Liver (tissue), 9 donors: Measurements from ENCODE around the gene PTPRN. TPM values are rescaled to one million over a fixed set of nuclear protein-coding genes. Genes with fewer than 3 reads are reported as not detected.
A peak's percentile ranks its signal among the peaks of the same experiment; 100 is the strongest.

Experiments
- DNase-seq: peaks from one replicate; pipeline ENCODE4 v3.0.0-alpha.2; 2017; ENCODE audit warnings: low spot score
- H3K27ac ChIP-seq, 2 donors: one replicate each; pipeline ENCODE4 v1.7.0; 2013; ENCODE audit warnings: inconsistent platforms in 2 of 2, low read length in 2 of 2, control low read depth in 1 of 2, low read depth in 1 of 2, mild to moderate bottlenecking in 1 of 2
- H3K27me3 ChIP-seq, 4 donors: one replicate each; pipeline versions ENCODE4 v1.6.1 to v1.7.0; 2013; ENCODE audit warnings: low read length in 3 of 4, inconsistent platforms in 1 of 4, mild to moderate bottlenecking in 1 of 4, moderate library complexity in 1 of 4; ENCODE audit not compliant: control insufficient read depth in 4 of 4, insufficient read depth in 4 of 4
- H3K36me3 ChIP-seq, 4 donors: one replicate each; pipeline versions ENCODE4 v1.6.1 to v1.7.0; 2013; ENCODE audit warnings: low read length in 3 of 4, mild to moderate bottlenecking in 3 of 4, low read depth in 1 of 4, moderate library complexity in 1 of 4; ENCODE audit not compliant: control insufficient read depth in 4 of 4, insufficient read depth in 3 of 4
- H3K4me1 ChIP-seq, 4 donors: one replicate each; pipeline versions ENCODE4 v1.6.1 to v1.7.0; 2013; ENCODE audit warnings: low read length in 3 of 4, mild to moderate bottlenecking in 3 of 4, moderate library complexity in 1 of 4; ENCODE audit not compliant: control insufficient read depth in 4 of 4, insufficient read depth in 4 of 4
- H3K4me3 ChIP-seq, 3 donors: one replicate each; pipeline versions ENCODE4 v1.6.1 to v1.7.0; 2013; ENCODE audit warnings: low read length in 3 of 3, control low read depth in 1 of 3, low read depth in 1 of 3, mild to moderate bottlenecking in 1 of 3
- H3K9ac ChIP-seq, 2 donors: one replicate each; pipeline ENCODE4 v1.7.0; 2013; ENCODE audit warnings: low read length in 2 of 2, mild to moderate bottlenecking in 2 of 2, moderate library complexity in 2 of 2, control low read depth in 1 of 2, low read depth in 1 of 2
- H3K9me3 ChIP-seq, 4 donors: one replicate each; pipeline versions ENCODE4 v1.6.1 to v1.7.0; 2013; ENCODE audit warnings: low read length in 3 of 4; ENCODE audit not compliant: control insufficient read depth in 4 of 4
- ATF3 ChIP-seq: IDR thresholded peaks from 2 replicates; pipeline ENCODE4 v1.6.1; 2016; ENCODE audit warnings: antibody characterized with exemption
- CTCF ChIP-seq: fragments of 150-350 bp; IDR thresholded peaks from 2 replicates; pipeline ENCODE4 v1.5.1; 2017; ENCODE audit warnings: improper control_type of control experiment, low read depth, low read length; ENCODE audit not compliant: missing input control
- EGR1 ChIP-seq, 2 donors: IDR thresholded peaks; 2 replicates each; pipeline ENCODE4 v1.6.1; 2016 to 2018; ENCODE audit warnings: antibody characterized with exemption in 2 of 2, low read depth in 2 of 2
- FOXA1 ChIP-seq: IDR thresholded peaks from 2 replicates; pipeline ENCODE4 v1.6.1; 2016; ENCODE audit warnings: antibody characterized with exemption
- FOXA2 ChIP-seq: IDR thresholded peaks from 2 replicates; pipeline ENCODE4 v1.6.1; 2016; ENCODE audit warnings: antibody characterized with exemption
- GABPA ChIP-seq, 2 donors: IDR thresholded peaks in 1 of 2; conservative IDR thresholded peaks in 1 of 2; 2 replicates each; pipeline ENCODE4 v1.6.1; 2016; ENCODE audit warnings: antibody characterized with exemption in 2 of 2, mild to moderate bottlenecking in 1 of 2, moderate library complexity in 1 of 2
- HNF4A ChIP-seq, 2 donors: conservative IDR thresholded peaks; 2 replicates each; pipeline ENCODE4 v1.6.1; 2016; ENCODE audit warnings: antibody characterized with exemption in 2 of 2, mild to moderate bottlenecking in 2 of 2
- HNF4G ChIP-seq: IDR thresholded peaks from 2 replicates; pipeline ENCODE4 v1.6.1; 2016; ENCODE audit warnings: antibody characterized with exemption
- JUND ChIP-seq, 2 donors: IDR thresholded peaks; 2 replicates each; pipeline ENCODE4 v1.6.1; 2016; ENCODE audit warnings: antibody characterized with exemption in 2 of 2
- MAX ChIP-seq: IDR thresholded peaks from 2 replicates; pipeline ENCODE4 v1.6.1; 2016; ENCODE audit warnings: antibody characterized with exemption
- NR2F2 ChIP-seq: IDR thresholded peaks from 2 replicates; pipeline ENCODE4 v1.6.1; 2016; ENCODE audit warnings: antibody characterized with exemption
- RAD21 ChIP-seq, 2 donors: IDR thresholded peaks; 2 replicates each; pipeline ENCODE4 v1.6.1; 2016; ENCODE audit warnings: antibody characterized with exemption in 2 of 2, mild to moderate bottlenecking in 2 of 2
- REST ChIP-seq: IDR thresholded peaks from 2 replicates; pipeline ENCODE4 v1.6.1; 2016; ENCODE audit warnings: antibody characterized with exemption, mild to moderate bottlenecking
- RXRA ChIP-seq, 2 donors: IDR thresholded peaks; 2 replicates each; pipeline ENCODE4 v1.6.1; 2017 to 2018; ENCODE audit warnings: antibody characterized with exemption in 2 of 2, mild to moderate bottlenecking in 1 of 2
- SP1 ChIP-seq: IDR thresholded peaks from 2 replicates; pipeline ENCODE4 v1.6.1; 2018; ENCODE audit warnings: antibody characterized with exemption, mild to moderate bottlenecking
- TAF1 ChIP-seq: conservative IDR thresholded peaks from 2 replicates; pipeline ENCODE4 v1.6.1; 2016; ENCODE audit warnings: antibody characterized with exemption, mild to moderate bottlenecking
- YY1 ChIP-seq: IDR thresholded peaks from 2 replicates; pipeline ENCODE4 v1.6.1; 2016; ENCODE audit warnings: antibody characterized with exemption, mild to moderate bottlenecking
- ZBTB33 ChIP-seq: IDR thresholded peaks from 2 replicates; pipeline ENCODE4 v1.6.1; 2016; ENCODE audit warnings: antibody characterized with exemption
- WGBS: extraction: QIAGEN DNeasy Blood & Tissue Kit; methylation state at CpG from one replicate; pipeline ENCODE4 v1.1.7; 2013; 5-methylcytosine and 5-hydroxymethylcytosine counted together
- polyA plus RNA-seq, 2 donors: library from polyadenylated mRNA; stranded (reverse) in 1 of 2; unstranded in 1 of 2; fragments of 200-250 nt in 1 of 2; fragments of >200 nt in 1 of 2; fragmentation: Nextera tagmentation in 1 of 2; extraction: Ambion mirVana in 1 of 2; gene quantifications; one replicate each; pipeline versions ENCODE4 v1.2.1 to v1.2.3, GENCODE V29; 2013 to 2015
- total RNA-seq, 2 donors: library from RNA; depleted of rRNA; stranded (reverse); fragments of >200 nt; gene quantifications; one replicate each; pipeline ENCODE4 v1.2.3, GENCODE V29; 2014
- donor health status: healthy.
- donor health status: healthy.
- donor health status: healthy.
- donor health status: healthy.
- donor health status: healthy.

Gene PTPRN
- total and polyA plus RNA-seq, 4 donors = 2.2 TPM; not detected in 3

GRCh38 chr2:219270055-219270372, 39.2 kb downstream of the PTPRN start:
- DNase-seq = no peak
- WGBS = 31% methylated on average over 5 of the region's 5 CpGs
- TF ChIP-seq ZBTB33 = no peak
- TF ChIP-seq SP1 = peak; percentile 43
- TF ChIP-seq RAD21 (IDR thresholded peaks at IDR 0.05) = no peak
- no peak for TF ChIP-seq MAX
- TF ChIP-seq GABPA (IDR thresholded peaks at IDR 0.05 in 1 of 2, conservative IDR thresholded peaks at IDR 0.05 in 1 of 2) = no peak
- no peak for TF ChIP-seq NR2F2
- no peak for TF ChIP-seq TAF1
- TF ChIP-seq YY1 = no peak
- no peak for TF ChIP-seq FOXA1
- no peak for TF ChIP-seq EGR1 (IDR thresholded peaks at IDR 0.05; ENCODE audit: low read depth in 2 of 2)
- TF ChIP-seq FOXA2 = no peak
- TF ChIP-seq HNF4A (conservative IDR thresholded peaks at IDR 0.05) = peak; percentile 58 to 63
- TF ChIP-seq CTCF = no peak
- no peak for TF ChIP-seq REST
- peak; percentile 45 to 65 for TF ChIP-seq RXRA (IDR thresholded peaks at IDR 0.05)
- no peak for TF ChIP-seq JUND (IDR thresholded peaks at IDR 0.05)
- TF ChIP-seq ATF3 = no peak
- TF ChIP-seq HNF4G = peak; percentile 27
- no peak overlapping the region for H3K4me3 ChIP-seq
- peaks cover 6 to 16% (median 12%) of the 10 kb centered on the region in 4 donors for H3K4me1 ChIP-seq
- no peaks in the 10 kb centered on the region for H3K9me3 ChIP-seq
- H3K9ac ChIP-seq = no peak overlapping the region
- no peak overlapping the region for H3K27ac ChIP-seq
- no peaks in the 10 kb centered on the region for H3K36me3 ChIP-seq
- no peaks in the 10 kb centered on the region for H3K27me3 ChIP-seq
